Thyroid gland (tissue), 4 donors: ENCODE results near the gene BZW2.

Experiments
- POLR2A ChIP-seq, 2 donors: fragments of 450-650 bp; IDR thresholded peaks; one replicate each; pipeline ENCODE4 v1.6.1; 2017; ENCODE audit warnings: antibody characterized with exemption in 2 of 2, mild to moderate bottlenecking in 2 of 2, moderate library complexity in 1 of 2
- TF ChIP-seq, protein P1 (sequence below), 6 experiments: fragments of 200-600 bp in 3 of 6; fragments of 450-650 bp in 3 of 6; sonication (generic) in 3 of 6; IDR thresholded peaks; one replicate each; pipeline ENCODE4 v1.5.1; 2016 to 2019; ENCODE audit warnings: antibody characterized with exemption in 6 of 6, mild to moderate bottlenecking in 2 of 6, inconsistent platforms in 1 of 6, moderate library complexity in 1 of 6

DNA sequence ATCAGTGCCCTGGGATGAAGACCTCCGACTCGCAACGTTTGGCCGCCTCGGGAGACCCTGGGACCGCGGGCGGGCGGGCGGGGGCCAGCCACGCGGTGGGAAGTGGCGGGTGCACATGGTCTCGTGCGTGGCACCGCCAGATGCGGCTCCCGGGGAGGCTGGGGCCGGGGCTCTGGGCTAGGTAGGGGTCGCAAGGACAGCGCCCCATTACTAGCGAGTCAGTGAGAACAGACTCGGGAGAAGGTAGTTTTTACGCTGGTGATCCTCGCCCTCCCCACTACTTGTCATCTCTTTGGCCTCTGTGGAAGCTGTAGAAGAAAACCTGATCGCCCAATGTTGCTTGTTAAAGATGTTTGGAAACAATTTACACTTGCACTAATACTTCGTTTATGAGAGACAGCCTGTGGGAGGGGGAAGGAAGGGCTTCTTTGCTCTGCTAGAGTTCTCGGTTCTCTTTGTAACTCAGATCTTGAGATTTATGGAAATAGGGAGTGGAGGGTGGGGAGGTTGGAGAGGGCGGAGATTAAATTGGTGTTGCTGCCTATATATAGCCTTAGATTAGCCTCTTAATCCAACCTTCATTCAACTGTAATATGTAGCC is 591 bp downstream of the BZW2 start:
- TF ChIP-seq POLR2A (IDR thresholded peaks at IDR 0.05), result no peak
- TF ChIP-seq, protein P1, sequence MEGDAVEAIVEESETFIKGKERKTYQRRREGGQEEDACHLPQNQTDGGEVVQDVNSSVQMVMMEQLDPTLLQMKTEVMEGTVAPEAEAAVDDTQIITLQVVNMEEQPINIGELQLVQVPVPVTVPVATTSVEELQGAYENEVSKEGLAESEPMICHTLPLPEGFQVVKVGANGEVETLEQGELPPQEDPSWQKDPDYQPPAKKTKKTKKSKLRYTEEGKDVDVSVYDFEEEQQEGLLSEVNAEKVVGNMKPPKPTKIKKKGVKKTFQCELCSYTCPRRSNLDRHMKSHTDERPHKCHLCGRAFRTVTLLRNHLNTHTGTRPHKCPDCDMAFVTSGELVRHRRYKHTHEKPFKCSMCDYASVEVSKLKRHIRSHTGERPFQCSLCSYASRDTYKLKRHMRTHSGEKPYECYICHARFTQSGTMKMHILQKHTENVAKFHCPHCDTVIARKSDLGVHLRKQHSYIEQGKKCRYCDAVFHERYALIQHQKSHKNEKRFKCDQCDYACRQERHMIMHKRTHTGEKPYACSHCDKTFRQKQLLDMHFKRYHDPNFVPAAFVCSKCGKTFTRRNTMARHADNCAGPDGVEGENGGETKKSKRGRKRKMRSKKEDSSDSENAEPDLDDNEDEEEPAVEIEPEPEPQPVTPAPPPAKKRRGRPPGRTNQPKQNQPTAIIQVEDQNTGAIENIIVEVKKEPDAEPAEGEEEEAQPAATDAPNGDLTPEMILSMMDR (IDR thresholded peaks at IDR 0.05), result no peak
